SU-DHL-6 (cell line): ENCODE data around the gene NRXN2.

Source experiments
- H2AFZ ChIP-seq: fragments of 200-600 bp; sonication (generic); 2 replicates; pipeline ENCODE4 v1.6.1; 2014; ENCODE audit warnings: low read depth, mild to moderate bottlenecking, moderate library complexity, mixed read lengths, antibody characterized with exemption, low read length; ENCODE audit not compliant: severe bottlenecking
- H3F3A ChIP-seq: fragments of 200-600 bp; shearing (Covaris generic); 2 replicates; pipeline ENCODE4 v1.6.0; 2016; ENCODE audit warnings: antibody characterized with exemption, mild to moderate bottlenecking; ENCODE audit not compliant: insufficient read depth
- H3K27ac ChIP-seq: fragments of 200-600 bp; sonication (generic); 2 replicates; pipeline ENCODE4 v1.5.1; 2016; ENCODE audit warnings: low read depth, mild to moderate bottlenecking, low read length, moderate library complexity, mixed read lengths
- H3K27me3 ChIP-seq: fragments of 200-600 bp; sonication (generic), shearing (Covaris generic); 2 replicates; pipeline ENCODE4 v1.6.0; 2014; ENCODE audit warnings: mild to moderate bottlenecking, low read length
- H3K36me3 ChIP-seq: fragments of 200-600 bp; sonication (generic); 2 replicates; pipeline ENCODE4 v1.6.1; 2014; ENCODE audit warnings: mild to moderate bottlenecking, low read length, mixed read lengths
- H3K4me2 ChIP-seq: fragments of 300-600, 200-600 bp; shearing (Covaris generic), sonication (generic); 2 replicates; pipeline ENCODE4 v1.6.0; 2014; ENCODE audit warnings: low read length, low read depth, mild to moderate bottlenecking; ENCODE audit not compliant: poor library complexity, severe bottlenecking
- H3K4me3 ChIP-seq: fragments of 200-600 bp; sonication (generic); 2 replicates; pipeline ENCODE4 v1.5.1; 2014; ENCODE audit warnings: antibody characterized with exemption, low read length, mild to moderate bottlenecking, mixed read lengths; ENCODE audit not compliant: insufficient read depth, poor library complexity, severe bottlenecking
- H3K79me2 ChIP-seq: fragments of 200-600 bp; sonication (generic); 2 replicates; pipeline ENCODE4 v1.6.1; 2014; ENCODE audit warnings: mild to moderate bottlenecking, low read length, moderate library complexity; ENCODE audit not compliant: insufficient read depth
- H3K9ac ChIP-seq: fragments of 200-600 bp; sonication (generic); 2 replicates; pipeline ENCODE4 v1.7.0; 2014; ENCODE audit warnings: mild to moderate bottlenecking, low read length
- H3K9me2 ChIP-seq: fragments of 200-600 bp; sonication (generic); replicated peaks from 2 replicates; pipeline ENCODE4 v1.6.1; 2014; ENCODE audit warnings: low read length; ENCODE audit not compliant: insufficient read depth
- H3K9me3 ChIP-seq: fragments of 200-600 bp; sonication (generic); 2 replicates; pipeline ENCODE4 v1.6.1; 2014; ENCODE audit warnings: low read length, mixed read lengths; ENCODE audit not compliant: insufficient read depth
- H4K20me1 ChIP-seq: fragments of 200-600 bp; sonication (generic); 2 replicates; pipeline ENCODE4 v1.6.1; 2014; ENCODE audit warnings: low read depth, mild to moderate bottlenecking, antibody characterized with exemption, low read length, moderate library complexity, mixed read lengths
- CTCF ChIP-seq: fragments of 200-600 bp; sonication (generic); IDR thresholded peaks from one replicate; pipeline ENCODE4 v1.5.1; 2017; ENCODE audit warnings: antibody characterized with exemption, mild to moderate bottlenecking, low read length, moderate library complexity; ENCODE audit not compliant: insufficient read depth, poor library complexity, severe bottlenecking
- EZH2phosphoT487 ChIP-seq: fragments of 200-600 bp; sonication (generic), shearing (Covaris generic); conservative IDR thresholded peaks from 2 replicates; pipeline ENCODE4 v1.6.1; 2018; ENCODE audit warnings: mild to moderate bottlenecking, antibody characterized with exemption, low read length, moderate library complexity, mixed read lengths

Gene NRXN2

GRCh38 chr11:64767344-64768299 is 44.6 kb upstream of the NRXN2 start:
- Histone ChIP-seq H4K20me1 (peaks cover 32% of the 10 kb centered on the region), H3K4me2 (no peak overlapping the region), H2AFZ (no peak overlapping the region), H3K36me3 (peaks cover 59% of the 10 kb centered on the region), H3K9ac (no peak overlapping the region), H3K9me3 (no peaks in the 10 kb centered on the region), H3K79me2 (peaks cover 16% of the 10 kb centered on the region), H3K27ac (no peak overlapping the region), H3K9me2 (no peaks in the 10 kb centered on the region), H3K27me3 (no peaks in the 10 kb centered on the region), H3F3A (peaks cover 71% of the 10 kb centered on the region), H3K4me3 (no peak overlapping the region)
- TF ChIP-seq EZH2phosphoT487 (no peak), CTCF (peak; percentile 87)

- Histone ChIP-seq H3K9me3 (no peaks in the 10 kb centered on the region), H3K27me3 (no peaks in the 10 kb centered on the region), H3K79me2 (peaks cover 9% of the 10 kb centered on the region), H3K9ac (no peak overlapping the region), H3K4me3 (no peak overlapping the region), H3K27ac (no peak overlapping the region), H3K9me2 (no peaks in the 10 kb centered on the region), H4K20me1 (peaks cover 24% of the 10 kb centered on the region), H3K36me3 (peaks cover 52% of the 10 kb centered on the region), H2AFZ (no peak overlapping the region), H3F3A (peaks cover 71% of the 10 kb centered on the region), H3K4me2 (no peak overlapping the region)
- TF ChIP-seq CTCF (no peak), EZH2phosphoT487 (no peak)
Measured at GRCh38 chr11:64766881-64767280, 43.9 kb upstream of the NRXN2 start.

GRCh38 chr11:64765851-64766665 is 43.1 kb upstream of the NRXN2 start:
- H3K4me2 ChIP-seq, result no peak overlapping the region
- H3K9me2 ChIP-seq, result no peaks in the 10 kb centered on the region
- no peak overlapping the region for H2AFZ ChIP-seq
- H3K79me2 ChIP-seq, result peaks cover under 1% of the 10 kb centered on the region; the same call in 1 of the 2 replicates
- H3K9me3 ChIP-seq, result no peaks in the 10 kb centered on the region
- no peak overlapping the region for H3K4me3 ChIP-seq
- H3K9ac ChIP-seq, result no peak overlapping the region
- H4K20me1 ChIP-seq, result peaks cover 16% of the 10 kb centered on the region
- H3F3A ChIP-seq, result peaks cover 68% of the 10 kb centered on the region
- no peak for TF ChIP-seq CTCF
- no peak for TF ChIP-seq EZH2phosphoT487
- no peaks in the 10 kb centered on the region for H3K27me3 ChIP-seq
- no peak overlapping the region for H3K27ac ChIP-seq
- H3K36me3 ChIP-seq, result peaks cover 43% of the 10 kb centered on the region
